HG03066 (cell line): ENCODE data around the gene SDCCAG8.

Source experiments
- ATAC-seq: cut with Tn5 transposase; IDR thresholded peaks from one replicate; pipeline ENCODE4 v1.9.1; 2021; ENCODE audit warnings: low read depth; ENCODE audit not compliant: unreplicated experiment

The SDCCAG8 gene

DNA sequence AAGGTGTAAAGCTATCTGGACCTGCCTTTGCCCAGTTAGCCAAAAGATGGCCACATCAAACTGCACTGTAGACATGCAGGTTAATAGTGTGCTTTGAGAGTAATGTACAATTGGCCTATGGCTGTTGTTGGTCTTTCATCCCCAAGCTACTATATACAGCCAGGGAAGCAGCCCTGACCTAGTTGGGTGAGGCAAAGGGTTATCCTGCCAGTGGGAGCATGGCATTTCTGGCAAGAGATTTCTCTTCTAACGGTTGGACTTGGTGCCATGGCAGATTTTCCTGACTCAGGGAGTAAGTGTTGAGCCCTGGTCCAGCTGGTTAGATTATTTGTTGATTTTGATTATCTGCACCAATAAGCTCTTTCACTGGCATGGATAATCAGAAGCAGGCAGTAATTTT, 119.8 kb downstream of the SDCCAG8 start:
- no peak for ATAC-seq

DNA sequence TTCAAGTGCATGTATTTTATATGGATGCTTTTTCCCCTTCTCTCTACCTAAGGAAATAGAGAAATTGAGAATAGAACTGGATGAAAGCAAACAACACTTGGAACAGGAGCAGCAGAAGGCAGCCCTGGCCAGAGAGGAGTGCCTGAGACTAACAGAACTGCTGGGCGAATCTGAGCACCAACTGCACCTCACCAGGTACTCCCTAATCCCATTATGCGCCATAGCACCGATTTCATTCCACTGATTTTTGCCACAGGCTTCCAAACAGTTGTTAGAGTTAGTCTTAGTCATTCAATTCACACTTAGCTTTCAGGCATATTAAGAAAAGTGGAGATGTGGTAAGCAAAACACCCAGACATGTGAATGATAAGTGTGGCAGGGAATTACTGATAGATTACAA, 122.8 kb downstream of the SDCCAG8 start:
- ATAC-seq = no peak

DNA sequence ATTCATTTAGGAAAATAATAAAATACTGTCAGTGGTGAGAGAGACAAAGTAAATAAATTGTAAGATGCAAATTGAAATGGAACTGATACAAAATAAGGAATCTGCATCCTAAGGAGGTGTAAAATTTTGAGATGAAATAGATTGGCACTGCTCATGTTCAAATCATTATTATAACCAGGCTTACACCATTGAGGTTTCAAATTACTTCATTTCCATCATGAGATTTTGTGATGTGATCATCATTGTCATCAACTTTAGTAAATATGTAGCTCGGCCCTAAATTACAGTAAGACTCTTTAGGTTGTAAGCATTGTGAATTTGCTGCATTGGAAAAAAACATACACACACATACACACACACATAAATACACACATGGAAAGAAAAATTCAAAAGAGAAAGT, 123.4 kb downstream of the SDCCAG8 start:
- ATAC-seq = no peak

DNA sequence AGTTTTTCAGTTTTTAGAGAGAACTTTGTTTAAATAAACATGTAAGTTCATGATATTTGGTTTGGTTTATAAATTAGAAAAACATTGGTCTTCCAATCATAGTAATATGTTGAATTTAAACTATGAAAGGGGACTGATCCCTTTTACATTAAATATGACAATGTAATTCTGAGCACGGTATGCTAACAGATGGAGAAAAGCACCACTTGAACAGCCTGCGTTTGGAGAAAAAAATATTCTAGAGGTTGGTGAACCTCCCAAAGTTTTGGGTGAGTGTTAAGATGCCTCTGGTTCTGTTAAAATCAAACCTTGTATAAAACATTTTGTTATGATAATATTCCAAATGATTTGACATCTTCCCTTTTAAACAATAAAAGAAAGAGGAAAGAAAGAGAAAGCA, 123.9 kb downstream of the SDCCAG8 start:
- no peak for ATAC-seq

DNA sequence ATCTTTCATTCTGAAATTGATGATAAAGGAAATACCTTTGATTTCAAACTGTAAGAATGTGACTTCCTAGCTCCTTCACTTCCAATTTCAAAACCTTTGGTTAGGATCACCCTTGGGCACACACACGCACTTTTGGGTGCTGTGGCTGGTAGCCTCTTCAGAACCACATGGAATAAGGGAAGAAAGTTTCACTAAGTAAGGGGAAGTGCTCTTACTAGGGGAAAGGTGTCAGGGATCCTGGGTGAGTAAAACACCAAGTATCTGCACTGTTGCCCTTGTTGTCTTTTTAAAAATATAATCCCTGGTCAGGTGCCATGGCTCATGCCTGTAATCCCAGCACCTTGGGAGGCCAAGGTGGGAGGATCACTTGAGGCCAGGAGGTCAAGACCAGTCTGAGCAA, 132.4 kb downstream of the SDCCAG8 start:
- no peak for ATAC-seq

DNA sequence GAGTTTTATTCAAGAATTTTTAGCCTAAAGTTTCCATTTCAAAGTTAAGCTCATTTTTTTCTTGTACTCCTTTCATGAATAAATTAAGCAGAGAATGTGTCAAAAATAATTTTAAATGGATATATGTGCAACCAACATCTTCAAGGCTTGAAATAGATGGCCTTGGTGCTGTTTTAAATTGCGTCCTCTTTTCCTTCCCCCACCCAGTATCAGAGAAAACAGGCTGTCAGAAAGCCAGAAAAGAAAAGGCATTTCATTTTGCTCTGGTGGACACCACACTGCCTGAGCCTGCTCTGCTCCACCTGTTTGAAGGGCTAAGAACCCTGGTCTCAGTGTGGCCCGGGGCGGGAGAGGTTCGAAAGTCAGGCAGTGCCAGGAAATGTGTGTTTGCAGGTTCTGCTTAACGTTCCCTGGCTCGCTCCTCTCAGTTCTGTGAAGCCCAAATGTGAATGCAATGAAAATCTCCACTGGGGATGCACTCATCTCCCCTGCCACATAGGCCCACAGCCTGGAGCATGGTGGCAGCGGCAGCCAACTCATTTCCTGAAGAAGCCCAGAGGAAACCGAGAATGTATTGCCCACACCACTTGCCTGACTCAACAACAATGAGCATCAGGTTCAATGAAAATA, 134.4 kb downstream of the SDCCAG8 start:
- ATAC-seq = no peak

DNA sequence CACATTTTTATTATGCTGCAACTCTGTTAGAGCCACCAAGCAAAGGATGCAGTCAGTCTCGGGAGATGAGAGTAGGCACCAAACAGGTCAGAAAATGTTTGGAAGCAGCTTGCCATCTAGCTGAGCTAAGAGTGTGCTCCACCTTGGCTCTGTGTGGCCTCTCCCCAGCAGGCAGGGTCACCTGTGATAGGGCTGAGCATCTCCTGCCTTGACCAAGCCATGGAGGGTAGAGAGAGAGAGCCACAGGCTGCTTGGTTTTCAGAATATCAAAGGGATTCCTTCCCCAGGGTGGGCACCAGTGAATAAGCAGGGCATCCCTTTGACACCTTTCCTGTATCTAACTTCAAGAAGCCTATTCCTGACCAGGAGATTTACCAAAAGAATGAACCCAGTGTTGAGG, 135.5 kb downstream of the SDCCAG8 start:
- no peak for ATAC-seq

DNA sequence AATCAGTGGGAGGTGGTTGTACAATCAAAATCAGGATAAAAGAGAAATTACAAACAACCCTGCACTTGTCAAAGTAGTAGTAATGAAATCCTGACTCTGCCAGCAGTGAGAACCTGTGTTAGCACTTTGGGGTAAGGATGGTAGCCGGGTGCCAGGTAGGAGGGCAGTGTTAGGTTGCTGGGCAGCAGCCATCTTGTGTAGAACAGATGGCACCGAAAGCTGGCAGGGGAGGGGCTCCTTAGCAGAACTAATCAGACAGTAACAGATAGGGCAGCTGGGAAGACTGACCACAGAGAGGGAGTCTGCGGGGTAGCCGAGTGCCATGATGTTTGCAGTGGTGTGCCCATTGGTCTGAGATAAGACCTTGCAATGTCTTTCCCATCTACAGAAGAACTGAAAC, 137.3 kb downstream of the SDCCAG8 start:
- ATAC-seq = no peak

DNA sequence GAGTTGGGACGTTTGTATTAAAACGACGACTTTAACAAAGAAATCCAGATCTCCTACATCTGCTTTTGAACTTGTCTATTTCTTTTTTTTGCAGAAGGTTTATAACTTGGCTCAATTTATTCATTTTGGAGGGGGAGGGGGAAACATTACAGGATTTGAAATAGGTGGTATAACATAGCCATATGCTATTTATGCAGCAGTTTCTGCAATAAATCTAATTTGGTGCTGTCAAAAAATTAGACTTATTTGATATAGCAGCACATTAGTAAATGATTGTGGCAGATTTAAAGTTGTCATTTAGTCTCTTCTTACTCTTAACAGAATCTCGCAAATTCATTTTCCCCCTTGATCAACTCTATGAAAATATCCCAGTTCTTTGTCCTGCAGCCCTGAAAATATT, 138.2 kb downstream of the SDCCAG8 start:
- ATAC-seq = no peak

DNA sequence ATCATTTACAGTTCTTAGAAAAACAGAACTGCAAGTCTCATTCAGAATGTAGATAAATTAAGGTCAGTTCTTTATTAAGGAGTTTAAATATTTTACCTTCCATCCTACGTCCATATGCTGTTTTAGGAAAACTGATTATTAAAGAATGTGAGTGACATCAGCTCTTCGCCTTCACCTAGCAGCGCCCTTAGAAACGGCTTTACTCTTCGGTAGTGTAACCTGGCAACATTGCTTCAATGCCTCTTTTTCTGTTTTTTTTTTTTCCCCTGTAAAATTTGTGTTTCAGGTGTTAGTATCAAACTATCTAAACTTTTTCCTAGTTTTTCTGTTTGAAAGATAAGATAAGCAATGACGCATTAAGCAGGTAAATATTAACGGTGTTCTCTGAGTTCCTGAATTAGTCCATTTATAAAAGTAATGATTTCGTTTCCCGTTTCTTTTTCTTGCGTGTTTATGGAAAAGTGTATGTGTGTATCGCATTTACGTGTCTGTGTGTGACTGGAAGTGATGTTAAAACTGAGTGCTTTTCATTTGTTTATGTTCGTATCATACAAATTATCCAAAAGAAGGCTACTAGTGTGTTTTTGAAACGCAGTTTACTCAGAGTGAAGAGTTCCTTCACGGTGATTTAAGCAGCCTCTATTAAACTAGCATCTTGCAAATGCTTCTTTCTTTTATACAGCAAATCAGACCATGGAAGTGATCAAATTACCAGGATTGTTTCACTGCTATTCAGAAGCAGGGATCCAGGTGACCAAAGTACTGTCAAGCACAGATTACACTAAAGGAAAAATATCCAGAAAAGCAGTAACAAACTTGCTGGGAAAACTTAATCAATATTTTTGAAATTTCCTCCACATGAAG, 139.0 kb downstream of the SDCCAG8 start:
- no peak for ATAC-seq

DNA sequence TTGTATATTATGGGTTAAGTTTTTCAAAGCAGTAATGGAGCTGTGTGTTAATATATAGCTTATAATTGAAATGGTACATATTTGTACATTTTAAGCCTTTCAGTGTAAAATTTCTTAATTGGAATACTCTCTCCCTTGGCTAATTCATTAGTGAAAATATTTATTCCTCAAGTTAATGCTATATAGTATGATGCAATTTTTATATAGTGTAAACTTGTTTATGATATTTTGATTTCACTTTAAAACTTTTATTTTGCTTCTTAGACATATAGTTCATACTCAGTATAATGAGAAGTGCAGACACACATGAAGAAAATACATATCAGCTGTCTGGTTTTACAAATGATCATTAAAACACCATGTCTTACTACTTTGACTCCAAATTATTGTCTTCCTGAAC, 140.6 kb downstream of the SDCCAG8 start:
- no peak for ATAC-seq

DNA sequence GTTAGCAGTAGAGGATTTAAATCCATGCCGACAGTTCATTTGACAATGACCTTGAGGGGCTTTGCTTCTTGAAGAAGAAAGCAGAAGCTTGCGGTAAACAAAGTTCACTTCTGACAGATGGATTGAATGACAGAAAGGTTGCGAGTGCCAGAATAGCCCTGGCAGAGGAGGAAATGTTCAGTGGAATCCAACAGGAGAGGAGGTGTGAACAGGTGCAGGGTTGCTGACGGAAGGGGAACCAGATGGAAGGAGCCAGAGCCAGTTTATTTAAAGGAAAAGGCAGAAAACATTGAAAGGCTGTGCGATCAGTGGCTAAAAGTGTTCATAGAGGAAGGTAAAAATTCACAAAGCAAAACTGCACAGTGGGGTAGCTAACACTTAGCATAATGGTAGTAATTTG, 141.0 kb downstream of the SDCCAG8 start:
- no peak for ATAC-seq

DNA sequence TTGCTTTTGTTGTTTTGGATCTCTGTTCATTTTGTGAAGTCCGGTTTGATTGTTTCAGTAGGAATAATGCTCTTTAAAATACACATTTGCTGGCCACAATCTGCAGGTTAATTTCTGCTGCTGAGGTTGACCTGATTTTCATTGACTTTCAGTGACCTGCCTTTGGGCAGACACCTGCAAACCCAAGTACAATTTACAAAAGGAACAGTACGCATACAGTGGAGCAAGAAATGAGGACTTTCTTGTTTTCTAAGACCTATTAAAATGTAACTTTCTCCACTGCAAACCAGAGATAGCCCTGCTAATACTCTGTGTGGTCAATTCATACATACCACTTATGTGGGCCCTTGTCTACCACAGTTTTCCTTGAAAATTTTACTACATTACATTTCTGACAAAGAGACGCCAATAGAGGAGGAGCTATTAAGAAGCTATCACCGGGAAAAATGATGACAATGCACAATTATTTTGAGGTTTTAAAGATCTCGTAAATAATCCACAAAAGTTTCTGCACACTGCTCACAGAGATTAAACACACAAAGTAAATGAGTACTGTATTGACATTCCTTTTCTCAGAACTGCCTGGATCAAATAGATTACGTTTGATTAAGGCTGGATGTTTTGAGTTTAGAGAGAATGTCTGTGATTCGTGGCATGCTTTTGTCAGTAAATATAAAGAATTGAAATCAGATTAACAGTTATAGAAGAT, 141.9 kb downstream of the SDCCAG8 start:
- ATAC-seq = no peak

DNA sequence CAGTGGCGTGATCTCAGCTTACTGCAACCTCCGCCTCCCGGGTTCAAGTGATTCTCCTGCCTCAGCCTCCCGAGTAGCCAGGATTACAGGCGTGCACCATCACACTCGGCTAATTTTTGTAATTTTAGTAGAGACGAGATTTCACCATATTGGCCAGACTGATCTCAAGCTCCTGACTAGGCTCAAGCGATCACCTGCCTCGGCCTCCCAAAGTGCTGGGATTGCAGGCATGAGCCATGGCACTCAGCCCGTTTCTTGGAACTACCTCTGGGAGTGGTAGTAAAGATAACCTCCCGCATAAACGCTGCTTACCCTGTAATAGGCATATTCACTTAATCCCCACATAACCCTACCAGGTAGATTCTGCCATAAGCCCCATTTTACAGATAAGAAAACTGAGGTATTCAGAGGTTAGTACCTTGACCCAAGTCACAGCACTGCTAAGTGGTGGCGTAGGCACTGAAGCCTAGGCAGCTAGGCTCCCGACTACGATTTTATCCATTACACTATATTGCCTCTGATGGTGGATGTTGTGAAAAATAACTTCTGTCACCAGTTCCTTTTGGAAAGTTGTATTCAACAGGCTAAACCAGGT, 143.8 kb downstream of the SDCCAG8 start:
- ATAC-seq = no peak

DNA sequence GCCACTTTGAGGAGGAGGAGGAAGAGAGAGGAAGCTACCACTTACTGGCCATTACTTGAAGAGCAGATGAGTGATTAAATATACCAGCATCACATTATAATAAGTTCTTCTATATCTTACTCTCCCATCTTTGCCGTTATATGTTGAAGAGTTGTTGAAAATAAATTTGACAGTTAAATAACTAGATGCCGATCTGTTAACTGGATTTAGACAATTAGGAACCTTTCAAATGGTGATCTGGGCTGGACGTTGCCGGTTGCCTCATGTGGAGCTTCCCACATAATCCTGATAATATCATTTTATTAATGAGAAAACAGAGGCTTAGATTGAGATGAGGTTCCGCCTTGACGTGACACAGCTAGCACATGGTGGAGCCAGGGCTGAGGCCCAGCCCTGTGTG, 147.0 kb downstream of the SDCCAG8 start:
- no peak for ATAC-seq

DNA sequence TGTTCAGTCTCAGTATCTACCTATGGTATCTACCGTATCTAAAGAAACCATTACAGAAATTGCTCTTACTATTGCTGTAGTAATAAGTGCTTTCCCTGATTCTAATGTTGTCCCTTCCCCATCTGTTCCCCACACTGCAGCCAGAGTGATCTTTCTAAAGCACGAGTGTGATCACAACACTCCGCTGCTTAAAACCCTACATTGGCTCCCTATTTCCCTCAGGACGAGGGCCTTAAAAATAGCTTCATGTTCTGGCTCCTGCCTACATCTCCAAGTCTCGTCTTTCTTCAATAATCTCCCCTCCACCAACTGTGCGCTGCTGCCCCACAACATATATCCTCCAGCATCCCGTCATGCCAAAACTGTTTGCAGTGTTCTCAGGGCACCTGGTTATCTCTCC, 150.6 kb downstream of the SDCCAG8 start:
- ATAC-seq = no peak

DNA sequence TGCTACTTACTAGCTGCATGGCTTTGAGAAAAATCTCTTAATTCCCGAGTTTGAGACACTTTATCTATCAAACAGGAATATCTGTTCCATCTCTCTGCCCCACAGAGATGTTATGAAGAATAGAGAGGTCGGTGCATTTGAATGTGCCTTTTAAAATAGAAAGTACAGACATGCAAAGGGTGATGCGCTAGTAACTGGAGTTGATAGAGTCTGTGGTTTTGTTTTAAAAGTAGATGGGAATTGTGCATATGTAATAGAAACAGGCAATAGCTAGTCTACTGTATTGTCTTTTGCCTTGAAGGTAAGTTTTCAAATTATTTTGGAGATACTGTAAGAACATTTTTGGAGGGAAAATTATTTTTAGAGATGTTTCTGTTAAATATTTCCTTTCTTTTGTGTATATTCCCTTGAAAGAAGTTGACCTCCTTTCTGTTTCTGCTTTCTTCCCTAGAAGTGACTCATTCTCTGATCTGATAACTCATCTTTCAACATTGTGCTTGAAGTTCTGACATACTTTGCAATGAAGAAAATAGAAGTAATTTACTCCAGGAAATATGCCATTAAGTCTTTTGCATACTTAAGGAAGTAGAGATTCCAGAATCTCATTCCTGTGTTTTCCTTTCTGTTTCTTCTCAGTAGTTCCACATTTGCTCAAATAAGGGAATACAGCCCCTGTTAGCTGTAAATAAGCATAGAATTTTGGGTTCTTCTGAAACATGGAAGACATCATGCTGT, 151.6 kb downstream of the SDCCAG8 start:
- no peak for ATAC-seq

DNA sequence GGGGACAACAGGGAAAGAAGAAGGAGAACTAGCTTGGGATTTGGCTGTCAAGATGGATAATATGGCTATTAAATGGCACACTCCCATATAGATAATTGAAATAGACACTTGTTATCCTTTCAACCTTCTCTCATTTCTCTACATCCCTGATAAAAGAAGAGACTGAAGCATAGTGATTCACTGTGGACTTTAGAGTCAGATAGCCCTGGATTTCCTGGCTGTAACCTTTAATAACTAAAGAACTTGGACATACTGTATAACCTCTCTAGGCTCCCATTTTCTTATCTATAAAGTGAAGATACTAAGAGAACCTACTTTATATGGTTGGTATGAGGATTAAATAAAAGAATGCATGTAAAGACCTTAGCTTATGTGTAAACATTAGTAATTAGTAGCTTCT, 152.6 kb downstream of the SDCCAG8 start:
- ATAC-seq = no peak

DNA sequence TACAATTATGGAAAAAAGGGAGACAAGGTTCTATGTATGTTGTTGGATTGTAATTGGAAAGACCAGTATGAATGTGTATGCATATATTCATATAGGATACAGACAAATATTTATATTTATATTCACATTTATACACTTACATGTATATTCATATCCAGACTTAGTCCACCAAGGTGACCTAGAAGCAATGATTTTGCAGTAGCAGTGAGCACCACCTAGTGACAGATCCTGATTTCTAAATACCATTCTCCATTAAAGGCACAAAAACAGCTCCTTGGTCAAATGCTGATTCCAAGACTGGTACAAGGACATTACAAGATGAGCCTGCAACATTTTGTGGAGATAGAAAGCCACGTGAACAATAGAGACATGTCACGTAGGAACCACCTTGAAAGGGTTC, 153.4 kb downstream of the SDCCAG8 start:
- no peak for ATAC-seq

DNA sequence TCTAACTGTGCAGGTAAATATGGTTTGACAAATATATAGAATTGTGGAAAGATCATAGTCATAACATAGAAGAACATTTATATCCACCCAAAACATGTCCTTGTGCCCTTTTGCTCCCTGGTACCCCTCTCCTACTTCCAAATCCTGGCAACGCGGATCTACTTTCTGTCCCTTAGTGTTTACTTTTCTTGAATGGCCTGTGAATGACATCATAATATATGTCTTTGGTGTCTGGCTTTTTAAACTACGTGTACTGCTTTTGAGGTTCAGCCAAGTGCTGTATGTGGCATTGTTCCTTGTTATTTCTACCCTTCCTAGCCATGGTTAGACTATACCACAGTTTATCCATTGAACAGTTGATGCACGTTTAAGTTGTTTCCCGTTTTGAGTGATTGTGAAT, 155.6 kb downstream of the SDCCAG8 start:
- ATAC-seq = no peak
